Upper lobe of right lung (tissue), 1 donor: ENCODE measurements around the gene KIAA0586. TPM values are rescaled to one million over a fixed set of nuclear protein-coding genes. Genes with fewer than 3 reads are reported as not detected.

Experiments used
- ATAC-seq: fragments of 200-7000 bp; cut with Tn5 transposase; one replicate; pipeline ENCODE4 v1.9.1; 2020; ENCODE audit warnings: mild to moderate bottlenecking, moderate library complexity
- DNase-seq: peaks from one replicate; pipeline ENCODE4 v3.0.0-alpha.2; 2020
- H3K27ac ChIP-seq: fragments of 200-600 bp; one replicate; pipeline ENCODE4 v1.8.0; 2022
- H3K27me3 ChIP-seq: fragments of 200-600 bp; one replicate; pipeline ENCODE4 v1.8.0; 2022; ENCODE audit warnings: mild to moderate bottlenecking
- H3K36me3 ChIP-seq: fragments of 200-600 bp; one replicate; pipeline ENCODE4 v1.8.0; 2022
- H3K4me1 ChIP-seq: fragments of 200-600 bp; one replicate; pipeline ENCODE4 v1.8.0; 2022
- H3K4me3 ChIP-seq: fragments of 200-600 bp; one replicate; pipeline ENCODE4 v1.8.0; 2022; ENCODE audit warnings: mild to moderate bottlenecking
- H3K9me3 ChIP-seq: fragments of 200-600 bp; one replicate; pipeline ENCODE4 v1.8.0; 2022
- intact Hi-C: fragments of 100-400 bp; cut with DNase I; formaldehyde crosslinking; loops from one replicate; pipeline ENCODE4 v1.11.0; 2022
- total RNA-seq: library from RNA; stranded (reverse); fragmentation: NEBNext Ultra II Directional; extraction: Animal tissue kit (Norgen Biotek cat#: 25700); gene quantifications from one replicate; pipeline ENCODE4 v1.2.1, GENCODE V29; 2021
- TF ChIP-seq, protein P1 (sequence below): fragments of 200-600 bp; IDR thresholded peaks from one replicate; pipeline ENCODE4 v1.8.0; 2022; ENCODE audit warnings: antibody characterized with exemption
- donor health status: DM: no; HTN: yes; CAD: no; lungs with severe emphysema.

KIAA0586 gene
- total RNA-seq, 1 donor from 2014 or later: 16.3 TPM

- Histone ChIP-seq H3K9me3 (no peaks in the 10 kb centered on the region), H3K4me3 (no peak overlapping the region), H3K36me3 (no peaks in the 10 kb centered on the region), H3K27ac (no peak overlapping the region), H3K4me1 (no peaks in the 10 kb centered on the region), H3K27me3 (no peaks in the 10 kb centered on the region)
- ATAC-seq (no peak), DNase-seq (no peak)
- TF ChIP-seq, protein P1, sequence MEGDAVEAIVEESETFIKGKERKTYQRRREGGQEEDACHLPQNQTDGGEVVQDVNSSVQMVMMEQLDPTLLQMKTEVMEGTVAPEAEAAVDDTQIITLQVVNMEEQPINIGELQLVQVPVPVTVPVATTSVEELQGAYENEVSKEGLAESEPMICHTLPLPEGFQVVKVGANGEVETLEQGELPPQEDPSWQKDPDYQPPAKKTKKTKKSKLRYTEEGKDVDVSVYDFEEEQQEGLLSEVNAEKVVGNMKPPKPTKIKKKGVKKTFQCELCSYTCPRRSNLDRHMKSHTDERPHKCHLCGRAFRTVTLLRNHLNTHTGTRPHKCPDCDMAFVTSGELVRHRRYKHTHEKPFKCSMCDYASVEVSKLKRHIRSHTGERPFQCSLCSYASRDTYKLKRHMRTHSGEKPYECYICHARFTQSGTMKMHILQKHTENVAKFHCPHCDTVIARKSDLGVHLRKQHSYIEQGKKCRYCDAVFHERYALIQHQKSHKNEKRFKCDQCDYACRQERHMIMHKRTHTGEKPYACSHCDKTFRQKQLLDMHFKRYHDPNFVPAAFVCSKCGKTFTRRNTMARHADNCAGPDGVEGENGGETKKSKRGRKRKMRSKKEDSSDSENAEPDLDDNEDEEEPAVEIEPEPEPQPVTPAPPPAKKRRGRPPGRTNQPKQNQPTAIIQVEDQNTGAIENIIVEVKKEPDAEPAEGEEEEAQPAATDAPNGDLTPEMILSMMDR: no peak
- intact Hi-C loops: no loop called here
Observed at GRCh38 chr14:58540749-58541632, 113.5 kb downstream of the KIAA0586 start.

GRCh38 chr14:58541633-58542022 lies 114.1 kb downstream of the KIAA0586 start:
- intact Hi-C loops: no loop called here
- Histone ChIP-seq H3K4me3 (no peak overlapping the region), H3K9me3 (no peaks in the 10 kb centered on the region), H3K27ac (no peak overlapping the region), H3K27me3 (no peaks in the 10 kb centered on the region), H3K36me3 (no peaks in the 10 kb centered on the region), H3K4me1 (no peaks in the 10 kb centered on the region)
- TF ChIP-seq, protein P1: no peak
- DNase-seq (no peak), ATAC-seq (no peak)

- Histone ChIP-seq H3K27me3 (no peaks in the 10 kb centered on the region), H3K4me3 (no peak overlapping the region), H3K36me3 (no peaks in the 10 kb centered on the region), H3K4me1 (no peaks in the 10 kb centered on the region), H3K27ac (no peak overlapping the region), H3K9me3 (no peaks in the 10 kb centered on the region)
- intact Hi-C loops: no loop called here
- ATAC-seq (no peak), DNase-seq (no peak)
- TF ChIP-seq, protein P1: no peak
Observed at GRCh38 chr14:58543253-58543652, 115.7 kb downstream of the KIAA0586 start.

GRCh38 chr14:58547649-58548048 lies 120.1 kb downstream of the KIAA0586 start:
- ATAC-seq (no peak), DNase-seq (no peak)
- TF ChIP-seq, protein P1: no peak
- H3K27me3 ChIP-seq: no peaks in the 10 kb centered on the region
- H3K27ac ChIP-seq: no peak overlapping the region
- H3K36me3 ChIP-seq: no peaks in the 10 kb centered on the region
- no peak overlapping the region for H3K4me3 ChIP-seq
- no peaks in the 10 kb centered on the region for H3K4me1 ChIP-seq
- H3K9me3 ChIP-seq: no peaks in the 10 kb centered on the region
- intact Hi-C loops: no loop called here

DNA sequence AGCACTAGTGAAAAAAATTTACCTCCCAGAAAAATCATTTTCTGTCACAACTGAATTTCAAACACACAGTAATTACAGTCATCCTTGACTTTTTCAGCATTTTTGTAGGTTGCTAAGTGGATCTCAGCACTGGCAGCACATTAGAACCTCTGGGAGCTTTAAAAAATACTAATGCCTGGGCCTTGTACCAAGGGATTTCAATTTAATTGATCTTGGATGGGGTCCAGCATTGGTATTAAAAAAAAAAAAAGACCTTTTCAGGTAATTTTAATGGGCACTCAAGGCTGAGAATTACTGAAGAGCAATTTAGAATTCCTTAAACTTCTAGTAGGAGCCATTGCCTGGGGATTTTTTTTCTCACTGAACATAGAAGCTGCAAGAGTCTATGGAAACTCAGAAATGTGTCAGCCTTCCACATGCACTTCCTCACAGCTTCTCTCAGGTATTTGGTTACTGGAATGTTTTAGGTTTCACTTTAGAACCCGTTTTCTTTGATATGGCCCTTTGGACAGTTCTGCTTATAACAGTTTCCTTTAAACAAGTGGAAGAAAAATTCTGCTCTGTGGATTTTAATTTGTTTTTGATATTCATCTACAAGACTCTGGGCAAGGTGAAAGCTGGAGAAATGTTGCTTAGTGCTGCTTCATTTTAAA lies 121.7 kb downstream of the KIAA0586 start:
- no peaks in the 10 kb centered on the region for H3K27me3 ChIP-seq
- no peaks in the 10 kb centered on the region for H3K9me3 ChIP-seq
- no peak overlapping the region for H3K27ac ChIP-seq
- intact Hi-C loops: no loop called here
- TF ChIP-seq, protein P1: no peak
- no peak for ATAC-seq
- no peaks in the 10 kb centered on the region for H3K36me3 ChIP-seq
- no peak for DNase-seq
- no peak overlapping the region for H3K4me3 ChIP-seq
- no peaks in the 10 kb centered on the region for H3K4me1 ChIP-seq
